GM21447 (cell line): ENCODE measurements around the gene SHQ1.
"Not testable (repeated sequence)": the region's sequence is repeated elsewhere in the genome, so short reads cannot be mapped to it uniquely, and the experiment has no call there.

Source experiments
- ATAC-seq: cut with Tn5 transposase; IDR thresholded peaks from one replicate; pipeline ENCODE4 v1.9.1; 2021; ENCODE audit not compliant: unreplicated experiment

SHQ1 gene

DNA sequence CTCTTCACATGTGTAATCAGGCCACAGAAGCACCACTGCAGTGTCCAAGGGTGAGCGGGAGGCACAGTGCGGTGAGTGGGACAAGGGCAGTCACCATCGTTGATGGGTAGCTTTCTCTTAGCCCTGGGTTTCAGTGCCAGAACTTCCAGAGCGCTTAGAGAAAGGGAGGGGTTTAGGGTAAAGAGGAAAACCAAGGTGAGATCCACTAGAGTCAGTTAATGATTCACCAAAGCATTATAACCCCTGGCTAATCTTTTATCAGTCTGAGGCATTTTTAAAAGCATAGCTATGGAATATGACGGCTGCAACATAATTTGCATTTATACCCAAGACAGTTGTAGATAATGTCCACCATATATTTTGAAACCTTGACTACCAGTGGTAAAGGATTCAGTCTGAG lies 94.8 kb downstream of the SHQ1 start:
- ATAC-seq = no peak

DNA sequence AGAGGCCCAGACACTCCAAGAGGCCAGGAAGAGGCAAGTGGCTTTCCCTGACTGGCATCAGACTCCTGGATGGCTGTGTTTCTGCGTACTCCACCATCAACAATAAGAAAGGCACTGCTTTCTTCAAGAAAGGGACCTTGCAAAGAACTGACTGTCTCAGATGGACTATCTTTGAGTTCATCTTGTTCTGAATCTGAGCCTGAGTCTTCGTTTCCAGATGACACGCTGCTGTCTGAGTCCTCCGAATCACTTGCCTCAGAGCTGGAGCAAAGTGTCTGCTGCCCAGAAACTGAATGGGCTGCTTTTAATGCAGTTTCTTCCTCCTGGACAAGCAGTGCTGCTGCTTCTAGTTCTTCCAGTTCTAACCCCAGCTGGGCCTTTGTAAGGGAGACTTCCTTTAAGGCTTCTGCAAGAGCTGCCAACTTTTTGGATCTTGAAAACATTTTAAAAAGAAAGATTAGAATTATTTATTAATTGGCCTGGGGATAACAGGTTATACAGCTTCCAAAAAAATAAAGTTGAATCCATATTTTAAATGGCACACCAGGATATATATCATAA lies 97.8 kb downstream of the SHQ1 start:
- ATAC-seq = no peak

- no peak for ATAC-seq
Observed at GRCh38 chr3:72748659-72749058, 99.6 kb downstream of the SHQ1 start.

- no peak for ATAC-seq
Observed at GRCh38 chr3:72746430-72747411, 101.5 kb downstream of the SHQ1 start.

DNA sequence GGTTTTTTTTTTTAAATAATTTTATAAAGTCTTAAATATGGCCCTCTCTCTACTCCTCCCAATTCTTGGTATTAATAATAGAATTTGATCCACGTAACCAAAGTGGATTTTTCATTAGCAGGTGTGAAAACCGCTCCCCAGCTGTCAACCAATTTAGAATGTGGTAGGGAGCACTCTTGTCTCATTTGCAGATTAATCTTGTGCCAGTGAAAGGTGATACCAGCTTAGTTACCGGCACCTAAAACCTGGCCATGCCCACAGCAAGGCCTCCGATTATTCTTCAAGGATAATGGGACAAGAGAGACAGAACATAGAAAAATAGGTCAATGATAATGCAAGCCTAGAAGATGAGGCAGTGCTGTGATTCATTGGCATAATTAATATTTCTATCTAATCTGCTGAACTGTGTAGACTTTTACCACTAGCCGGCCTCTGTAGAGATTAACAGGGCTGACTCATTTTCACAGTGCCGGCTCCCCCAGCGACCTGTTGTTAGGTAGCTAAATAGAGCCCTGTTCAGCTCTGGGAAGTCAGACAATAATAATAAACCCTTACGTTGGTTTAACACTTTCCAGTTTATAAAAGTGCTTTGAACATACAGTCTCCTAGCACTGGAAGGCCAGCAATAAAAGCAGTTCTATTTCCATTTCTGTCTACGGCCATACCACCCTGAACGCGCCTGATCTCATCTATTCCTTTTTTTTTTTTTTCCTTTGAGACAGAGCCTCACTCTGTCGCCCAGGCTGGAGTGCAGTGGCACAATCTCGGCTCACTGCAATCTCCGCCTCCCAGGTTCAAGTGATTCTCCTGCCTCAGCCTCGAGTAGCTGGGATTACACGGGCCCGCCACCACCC lies 102.9 kb downstream of the SHQ1 start:
- no peak for ATAC-seq

GRCh38 chr3:72744330-72744729 lies 103.9 kb downstream of the SHQ1 start:
- ATAC-seq = no peak

GRCh38 chr3:72739531-72740466 lies 108.4 kb downstream of the SHQ1 start:
- ATAC-seq = no peak

GRCh38 chr3:72738752-72739530 lies 109.3 kb downstream of the SHQ1 start:
- peak; percentile 57 for ATAC-seq

DNA sequence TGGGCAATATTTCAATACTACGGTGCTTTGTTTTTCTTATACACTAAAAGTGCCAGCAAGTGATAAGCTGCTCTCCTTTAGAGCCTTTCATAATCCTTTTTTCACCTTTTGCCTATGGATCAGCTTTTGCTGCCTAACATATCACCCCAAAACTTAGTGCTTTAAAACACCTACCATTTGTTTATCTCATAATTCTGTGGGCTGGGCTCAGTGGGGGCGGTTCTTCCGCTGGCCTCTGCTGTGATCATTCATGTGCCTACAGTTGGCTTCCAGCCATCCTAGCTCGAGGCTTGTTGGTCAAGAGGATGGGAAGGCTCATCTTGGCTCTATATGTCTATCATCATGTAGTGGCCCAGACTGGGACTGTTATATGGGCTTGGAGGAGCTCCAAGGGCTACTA lies 113.2 kb downstream of the SHQ1 start:
- not testable (repeated sequence) for ATAC-seq

DNA sequence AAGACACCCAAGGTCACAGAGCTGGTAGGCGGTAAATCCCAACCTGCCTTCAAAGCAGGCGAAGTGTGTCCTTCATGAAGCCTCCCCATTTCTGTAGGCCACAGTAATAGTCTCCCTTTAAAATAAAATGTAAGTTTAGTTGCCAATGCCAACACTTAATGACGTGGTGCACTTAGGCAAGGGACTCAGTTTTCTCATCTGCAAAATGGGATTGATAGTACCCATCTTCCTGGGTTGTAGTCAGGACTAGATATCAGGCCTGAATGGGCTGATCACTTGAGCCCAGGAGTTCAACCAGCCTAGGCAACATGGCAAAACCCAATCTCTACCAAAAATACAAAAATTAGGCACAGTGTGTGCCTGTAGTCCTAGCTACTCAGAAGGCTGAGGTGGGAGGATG lies 114.6 kb downstream of the SHQ1 start:
- ATAC-seq = no peak

GRCh38 chr3:72732666-72733345 lies 115.4 kb downstream of the SHQ1 start:
- not testable (repeated sequence) for ATAC-seq

GRCh38 chr3:72728958-72729467 lies 119.2 kb downstream of the SHQ1 start:
- no peak for ATAC-seq

DNA sequence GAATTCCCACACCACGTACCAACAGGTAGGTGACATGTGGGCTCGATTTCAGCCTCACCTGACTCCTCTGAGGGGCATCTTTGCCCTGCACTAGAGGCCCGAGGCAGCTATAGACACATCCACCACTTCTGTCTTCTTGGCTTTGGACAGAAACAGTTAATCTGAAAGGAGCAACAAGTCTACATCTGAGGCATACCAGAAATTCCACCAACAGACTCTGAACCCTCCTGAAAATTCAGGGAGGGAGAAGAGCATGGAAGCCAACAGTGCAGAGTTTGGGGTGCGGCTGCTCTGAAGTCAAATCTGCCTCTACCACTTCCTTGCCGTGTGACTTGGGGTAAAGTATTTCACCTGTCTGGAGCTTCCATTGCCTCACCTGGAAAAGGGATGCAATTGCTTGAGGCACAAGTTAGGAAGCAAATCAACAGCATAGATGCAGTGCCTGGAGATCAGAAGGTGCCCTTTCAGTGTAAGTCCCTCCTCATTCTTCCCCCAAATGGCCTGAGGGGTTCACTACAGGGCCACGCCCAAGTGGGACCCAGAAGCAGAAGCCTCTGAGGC lies 119.8 kb downstream of the SHQ1 start:
- no peak for ATAC-seq

DNA sequence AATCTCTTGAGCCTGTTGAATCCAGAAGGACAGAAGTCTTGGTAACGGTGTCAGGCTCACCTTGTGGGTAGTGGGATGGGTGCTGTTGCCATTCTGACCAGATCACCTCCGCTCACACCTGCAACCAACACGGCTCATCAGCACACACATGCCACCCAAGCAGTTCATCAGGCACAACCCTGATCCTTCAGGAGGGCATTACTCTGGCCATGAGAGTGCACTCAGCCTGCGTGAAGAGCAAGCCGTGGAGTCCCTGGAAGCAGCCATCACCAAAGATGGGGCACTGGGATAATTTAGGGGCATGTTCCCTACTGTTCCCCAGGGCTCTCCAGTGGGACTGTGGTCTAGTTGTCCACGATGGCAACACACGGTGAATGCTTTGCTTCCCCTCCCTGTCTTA lies 120.5 kb downstream of the SHQ1 start:
- ATAC-seq = no peak

DNA sequence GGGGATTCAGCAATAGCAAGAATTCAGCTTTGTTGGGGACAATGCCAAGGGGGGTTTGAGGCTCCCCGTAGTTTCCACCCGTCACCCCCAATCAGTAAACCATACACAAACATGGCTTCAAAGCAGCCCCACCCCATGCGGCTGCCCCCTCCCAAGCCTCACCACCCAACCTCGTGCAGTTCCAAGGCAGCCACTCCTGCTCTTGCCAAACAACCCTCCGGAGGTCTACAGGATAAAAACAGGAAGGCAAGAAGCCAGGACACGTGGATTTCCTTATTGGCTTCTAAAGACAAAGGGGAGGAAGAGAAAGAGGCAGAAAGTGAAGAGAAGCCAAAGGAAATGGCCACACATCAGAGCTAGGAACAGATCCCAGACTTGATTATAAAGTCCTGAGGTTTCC lies 121.1 kb downstream of the SHQ1 start:
- no peak for ATAC-seq

GRCh38 chr3:72725229-72725628 lies 123.0 kb downstream of the SHQ1 start:
- ATAC-seq = no peak

- ATAC-seq = no peak
Observed at GRCh38 chr3:72724070-72724469, 124.2 kb downstream of the SHQ1 start.

GRCh38 chr3:72722930-72723726 lies 125.1 kb downstream of the SHQ1 start:
- ATAC-seq = no peak
